Thoracic aorta (tissue), 2 donors: Measurements from ENCODE around the gene TULP3. TPM values are rescaled to one million over a fixed set of nuclear protein-coding genes. Genes with fewer than 3 reads are reported as not detected.

ENCODE experiments used
- ATAC-seq: fragments of 150-250 bp; one replicate; pipeline ENCODE4 v1.8.0; 2017; ENCODE audit warnings: low read depth; ENCODE audit not compliant: insufficient number of reproducible peaks, low FRiP score
- DNase-seq: peaks from one replicate; pipeline ENCODE4 v3.0.0-alpha.2; 2020; ENCODE audit warnings: low spot score
- H3K27ac ChIP-seq, 2 donors: fragments of 200-600 bp; sonication (generic); 1 replicate in 1 of 2; 2 replicates in 1 of 2; pipeline ENCODE4 v1.5.1; 2016; ENCODE audit warnings: mild to moderate bottlenecking in 2 of 2, moderate library complexity in 2 of 2
- H3K27me3 ChIP-seq: fragments of 200-600 bp; sonication (generic); replicated peaks from 2 replicates; pipeline ENCODE4 v1.6.0; 2016; ENCODE audit warnings: mild to moderate bottlenecking; ENCODE audit not compliant: insufficient read depth
- H3K36me3 ChIP-seq: fragments of 200-600 bp; sonication (generic); one replicate; pipeline ENCODE4 v1.5.1; 2016
- H3K4me1 ChIP-seq, 2 donors: fragments of 200-600 bp; sonication (generic); 1 replicate in 1 of 2; 2 replicates in 1 of 2; pipeline versions ENCODE4 v1.5.1 to v1.6.0; 2016; ENCODE audit warnings: low read depth in 2 of 2, mild to moderate bottlenecking in 1 of 2; ENCODE audit not compliant: control insufficient read depth in 1 of 2
- H3K4me3 ChIP-seq: fragments of 200-600 bp; sonication (generic); 2 replicates; pipeline ENCODE4 v1.5.1; 2016; ENCODE audit warnings: mild to moderate bottlenecking
- H3K9me3 ChIP-seq: fragments of 200-600 bp; sonication (generic); 2 replicates; pipeline ENCODE4 v1.5.1; 2016
- CTCF ChIP-seq: fragments of 200-600 bp; sonication (generic); IDR thresholded peaks from one replicate; pipeline ENCODE4 v1.5.1; 2019; ENCODE audit warnings: antibody characterized with exemption
- total RNA-seq, 2 donors: library from RNA; depleted of rRNA; stranded (reverse); fragments of >200 nt; gene quantifications; one replicate each; pipeline versions ENCODE4 v1.1.0 to v1.2.3, GENCODE V29; 2016

TULP3 gene
- total RNA-seq, 2 donors from 2014 or later: 28.4 to 30.8 TPM

DNA sequence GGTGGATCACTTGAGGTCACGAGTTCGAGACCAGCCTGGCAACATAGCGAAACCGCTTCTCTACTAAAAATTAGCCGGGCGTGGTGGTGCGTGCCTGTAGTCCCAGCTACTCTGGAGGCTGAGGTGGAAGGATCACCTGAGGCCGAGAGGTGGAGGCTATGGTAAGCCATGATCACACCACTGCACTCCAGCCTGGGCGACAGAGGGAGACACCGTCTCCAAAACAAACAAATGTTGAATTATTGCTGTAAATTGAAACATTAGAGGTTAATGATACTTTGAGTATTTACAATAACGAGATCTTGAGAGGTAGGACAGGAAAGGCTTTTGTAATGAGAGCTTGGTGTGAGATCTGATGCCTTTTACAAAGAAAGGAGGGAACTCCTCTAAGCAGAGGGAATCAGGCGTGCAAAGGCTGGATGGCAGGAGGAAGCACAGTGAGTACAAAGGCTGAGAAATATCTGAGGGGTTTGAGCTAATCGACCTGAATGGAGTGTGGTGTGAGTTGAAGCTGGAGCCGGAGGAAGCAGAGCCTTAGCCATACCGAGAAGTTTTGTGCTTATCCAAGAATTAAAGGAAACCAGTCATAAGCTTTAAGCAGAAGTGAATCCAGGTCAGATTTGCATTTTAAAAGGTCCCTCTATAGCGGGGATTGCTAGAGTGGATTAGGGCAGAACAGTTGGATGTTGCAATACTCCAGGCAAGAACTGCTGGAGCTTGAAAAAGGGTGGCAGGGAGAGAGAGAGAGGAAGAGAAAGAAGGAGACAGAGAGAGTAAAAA is 12.5 kb upstream of the TULP3 start:
- no peaks in the 10 kb centered on the region for H3K9me3 ChIP-seq
- peak overlapping the region; percentile 73 to 82 for H3K27ac ChIP-seq
- ATAC-seq (no peak), DNase-seq (no peak)
- H3K4me1 ChIP-seq: peaks cover 11 to 18% of the 10 kb centered on the region in 2 donors
- no peak for TF ChIP-seq CTCF
- peak overlapping the region; percentile 81 for H3K4me3 ChIP-seq
- no peaks in the 10 kb centered on the region for H3K36me3 ChIP-seq
- no peaks in the 10 kb centered on the region for H3K27me3 ChIP-seq

- H3K4me1 ChIP-seq: peaks cover 11 to 18% of the 10 kb centered on the region in 2 donors
- no peaks in the 10 kb centered on the region for H3K9me3 ChIP-seq
- ATAC-seq (no peak), DNase-seq (no peak)
- no peak overlapping the region for H3K4me3 ChIP-seq
- no peak for TF ChIP-seq CTCF
- H3K27ac ChIP-seq: no peak overlapping the region
- no peaks in the 10 kb centered on the region for H3K36me3 ChIP-seq
- no peaks in the 10 kb centered on the region for H3K27me3 ChIP-seq
Measured at GRCh38 chr12:2879853-2880252, 10.8 kb upstream of the TULP3 start.

DNA sequence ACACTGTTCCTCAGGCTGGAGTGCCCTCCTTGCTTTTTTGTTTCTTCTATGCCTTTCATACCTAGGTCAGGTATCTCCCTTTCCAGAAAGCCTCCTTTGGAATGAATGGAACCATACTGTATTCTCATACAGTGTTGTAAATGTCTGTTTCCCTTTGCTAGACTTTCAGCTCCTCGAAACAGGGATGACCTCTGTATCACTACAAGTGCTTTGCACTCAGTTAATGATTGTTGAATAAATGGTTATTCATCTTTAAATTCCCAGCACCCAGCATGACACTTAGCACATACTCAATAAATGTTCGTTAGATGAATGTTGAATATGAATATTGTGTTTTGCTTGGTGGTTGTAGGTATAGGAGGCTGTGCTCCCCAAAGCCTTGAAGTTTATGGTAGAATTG is 5.9 kb upstream of the TULP3 start:
- Histone ChIP-seq H3K4me1 (no peaks in the 10 kb centered on the region), H3K27ac (no peak overlapping the region), H3K36me3 (peaks cover 6% of the 10 kb centered on the region), H3K9me3 (no peaks in the 10 kb centered on the region), H3K4me3 (no peak overlapping the region), H3K27me3 (no peaks in the 10 kb centered on the region)
- TF ChIP-seq CTCF: no peak
- no peak for DNase-seq
- ATAC-seq: no peak

DNA sequence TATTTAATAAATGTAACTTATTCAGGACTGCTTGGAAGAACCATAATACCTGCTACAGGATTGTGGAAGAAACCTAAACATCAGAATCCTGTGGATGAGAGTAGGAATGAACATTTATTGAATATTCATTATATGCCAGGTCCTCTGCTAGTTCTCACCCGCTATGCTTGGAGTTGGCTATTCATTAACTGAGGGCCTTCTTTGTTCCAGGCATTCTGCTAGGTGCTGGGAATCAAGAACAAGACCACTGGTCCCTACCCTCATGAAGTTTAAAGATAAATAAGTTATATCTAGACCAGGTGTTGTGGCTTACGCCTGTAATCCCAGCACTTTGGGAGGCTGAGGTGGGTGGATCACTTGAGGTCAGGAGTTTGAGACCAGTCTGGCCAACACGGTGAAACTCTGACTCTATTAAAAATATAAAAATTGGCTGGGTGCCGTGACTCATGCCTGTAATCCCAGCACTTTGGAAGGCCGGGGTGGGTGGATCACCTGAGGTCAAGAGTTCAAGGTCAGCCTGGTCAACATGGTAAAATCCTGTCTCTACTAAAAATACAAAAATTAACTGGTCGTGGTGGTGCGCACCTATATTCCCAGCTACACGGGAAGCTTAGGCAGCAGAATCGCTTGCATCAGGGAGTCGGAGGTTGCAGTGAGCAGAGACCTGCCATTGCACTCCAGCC is 3.8 kb upstream of the TULP3 start:
- Histone ChIP-seq H3K27me3 (no peaks in the 10 kb centered on the region), H3K9me3 (no peaks in the 10 kb centered on the region), H3K27ac (no peak overlapping the region), H3K4me1 (peaks cover 5 to 10% of the 10 kb centered on the region in 2 donors), H3K4me3 (no peak overlapping the region), H3K36me3 (peaks cover 6% of the 10 kb centered on the region)
- DNase-seq (no peak), ATAC-seq (no peak)
- TF ChIP-seq CTCF: no peak

DNA sequence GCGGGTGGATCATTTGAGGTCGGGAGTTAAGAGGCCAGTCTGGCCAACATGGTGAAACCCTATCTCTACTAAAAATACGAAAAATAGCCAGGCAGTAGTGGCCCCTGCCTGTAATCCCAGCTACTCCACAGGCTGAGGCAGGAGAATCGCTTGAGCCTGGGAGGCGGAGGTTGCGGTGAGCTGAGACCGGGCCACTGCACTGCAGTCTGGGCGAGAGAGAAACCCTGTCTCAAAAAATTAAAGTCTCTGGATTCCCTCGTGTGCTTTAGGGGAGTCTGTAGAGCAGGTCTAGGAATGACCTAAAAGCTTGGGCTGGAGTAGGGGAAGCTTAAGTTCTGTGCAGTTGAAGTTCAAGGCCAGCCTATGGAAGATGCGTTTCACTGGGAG is 697 bp upstream of the TULP3 start:
- no peak for TF ChIP-seq CTCF
- Histone ChIP-seq H3K27ac (peak overlapping the region; percentile 72 to 94), H3K4me1 (peaks cover 22 to 25% of the 10 kb centered on the region in 2 donors), H3K9me3 (no peaks in the 10 kb centered on the region), H3K27me3 (no peaks in the 10 kb centered on the region), H3K36me3 (peaks cover 6% of the 10 kb centered on the region), H3K4me3 (peak overlapping the region; percentile 94)
- DNase-seq: no peak
- no peak for ATAC-seq
